Measurements from ENCODE around the gene PTOV1. TPM values are rescaled to one million over a fixed set of nuclear protein-coding genes. Genes with fewer than 3 reads are reported as not detected.

The PTOV1 gene
- total and polyA plus RNA-seq, 2 of the 4 experiments (the other 2 are of a cell fraction), result 34.4 to 107 TPM

- Histone ChIP-seq H3K36me3 (ENCODE audit: control insufficient read depth, insufficient read depth, low read length) (peaks cover 31% of the 10 kb centered on the region), H2BK120ac (ENCODE audit: low read depth, low read length) (no peak overlapping the region), H3K18ac (ENCODE audit: low read depth, low read length) (no peak overlapping the region), H3K9me1 (ENCODE audit: insufficient read depth, low read length) (no peaks in the 10 kb centered on the region), H3K4me3 (ENCODE audit: insufficient read depth, low read depth, low read length) (no peak overlapping the region), H3K9ac (ENCODE audit: low read depth, low read length) (no peak overlapping the region), H3K4me2 (ENCODE audit: low read depth, low read length) (no peak overlapping the region), H3K9me3 (ENCODE audit: control insufficient read depth, insufficient read depth, low read length) (peaks cover 3% of the 10 kb centered on the region; the same call in 1 of the 2 replicates), H3K56ac (ENCODE audit: extremely low read depth, insufficient read depth, low read length) (no peak overlapping the region), H3K23ac (ENCODE audit: low read depth, low read length) (no peak overlapping the region), H2AK9ac (replicated peaks; ENCODE audit: low read depth, low read length, poor library complexity) (peak overlapping the region; percentile 42), H3K27ac (ENCODE audit: insufficient read depth, low read length) (no peak overlapping the region), H2BK15ac (ENCODE audit: low read depth, low read length) (no peak overlapping the region), H2AK5ac (ENCODE audit: low read depth, low read length) (no peak overlapping the region), H4K5ac (ENCODE audit: low read depth, low read length) (no peak overlapping the region), H3K14ac (replicated peaks; ENCODE audit: low read depth, low read length) (no peak overlapping the region), H4K20me1 (ENCODE audit: insufficient read depth, low read length) (no peaks in the 10 kb centered on the region), H4K91ac (ENCODE audit: insufficient read depth, low read depth, low read length) (no peak overlapping the region), H3K4me1 (ENCODE audit: control insufficient read depth, insufficient read depth, low read length) (peaks cover 2% of the 10 kb centered on the region; the same call in 1 of the 2 replicates), H2BK20ac (ENCODE audit: low read depth, low read length) (no peak overlapping the region), H3K79me1 (ENCODE audit: low read depth in 1 of 2, low read length in 2 of 2) (peaks cover 0 to 6% of the 10 kb centered on the region in 2 experiments; a peak in 1 of 4 replicates), H2BK5ac (ENCODE audit: low read depth, low read length, poor library complexity, severe bottlenecking) (no peak overlapping the region), H4K8ac (ENCODE audit: low read depth in 2 of 2, low read length in 2 of 2) (no peak overlapping the region), H3K4ac (ENCODE audit: low read depth, low read length) (no peak overlapping the region), H3K27me3 (ENCODE audit: control insufficient read depth, insufficient read depth, low read length) (peaks cover 8% of the 10 kb centered on the region; the same call in 1 of the 2 replicates), H2AFZ (replicated peaks; ENCODE audit: low read length, poor library complexity) (no peak overlapping the region)
- dilution Hi-C loops (cut with HindIII; ENCODE audit: low sequenced_read_pairs, unreplicated experiment), result no loop called here
- in situ Hi-C loops (cut with MboI; ENCODE audit: low sequenced_read_pairs), result no loop called here
- 68% methylated on average over 19 of the region's 54 CpGs; no CpG with 5 or more reads in 1 of the 2 experiments for WGBS, 2 experiments (ENCODE audit: extremely low coverage in 2 of 2, insufficient read length in 1 of 2)
- TF ChIP-seq, protein P1, sequence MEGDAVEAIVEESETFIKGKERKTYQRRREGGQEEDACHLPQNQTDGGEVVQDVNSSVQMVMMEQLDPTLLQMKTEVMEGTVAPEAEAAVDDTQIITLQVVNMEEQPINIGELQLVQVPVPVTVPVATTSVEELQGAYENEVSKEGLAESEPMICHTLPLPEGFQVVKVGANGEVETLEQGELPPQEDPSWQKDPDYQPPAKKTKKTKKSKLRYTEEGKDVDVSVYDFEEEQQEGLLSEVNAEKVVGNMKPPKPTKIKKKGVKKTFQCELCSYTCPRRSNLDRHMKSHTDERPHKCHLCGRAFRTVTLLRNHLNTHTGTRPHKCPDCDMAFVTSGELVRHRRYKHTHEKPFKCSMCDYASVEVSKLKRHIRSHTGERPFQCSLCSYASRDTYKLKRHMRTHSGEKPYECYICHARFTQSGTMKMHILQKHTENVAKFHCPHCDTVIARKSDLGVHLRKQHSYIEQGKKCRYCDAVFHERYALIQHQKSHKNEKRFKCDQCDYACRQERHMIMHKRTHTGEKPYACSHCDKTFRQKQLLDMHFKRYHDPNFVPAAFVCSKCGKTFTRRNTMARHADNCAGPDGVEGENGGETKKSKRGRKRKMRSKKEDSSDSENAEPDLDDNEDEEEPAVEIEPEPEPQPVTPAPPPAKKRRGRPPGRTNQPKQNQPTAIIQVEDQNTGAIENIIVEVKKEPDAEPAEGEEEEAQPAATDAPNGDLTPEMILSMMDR (conservative IDR thresholded peaks at IDR 0.05; ENCODE audit: low read depth, low read length), result no peak
- TF ChIP-seq CHD1 (IDR thresholded peaks at IDR 0.05; ENCODE audit: low read depth, low read length) (no peak), FOS (IDR thresholded peaks at IDR 0.05; ENCODE audit: low read depth, low read length) (no peak), MXI1 (IDR thresholded peaks at IDR 0.05; ENCODE audit: borderline replicate concordance, low read depth, low read length) (no peak), NFE2L2 (IDR thresholded peaks at IDR 0.05; ENCODE audit: low read depth, low read length) (no peak), RCOR1 (IDR thresholded peaks at IDR 0.05; ENCODE audit: insufficient replicate concordance, low read length) (no peak), ELK1 (IDR thresholded peaks at IDR 0.05; ENCODE audit: borderline replicate concordance, low read depth, low read length) (no peak), BHLHE40 (IDR thresholded peaks at IDR 0.05; ENCODE audit: low read depth, low read length) (no peak), SMC3 (IDR thresholded peaks at IDR 0.05; ENCODE audit: low read depth, low read length) (no peak)
- BruUV-seq (replicated peaks), result no TSS peak
- ChIA-PET POLR2A (ENCODE audit: unreplicated experiment) (interaction anchor here (0.6 kb wide), 1 partner anchor 11 kb away, joined by 9 read pairs; the partner anchor contains the start of gene AKT1S1), CTCF (no interaction called here)
- no peak for ATAC-seq (ENCODE audit: low read depth)
- intact Hi-C loops (cut with micrococcal nuclease), result no loop called here
- no peak for DNase-seq
These were observed 36.9 kb downstream of the PTOV1 start for GRCh38 chr19:49887665-49888509.
